ENCODE data around the gene GPT2.

Gene GPT2

GRCh38 chr16:46897471-46897870, 13.3 kb downstream of the GPT2 start:
- DNase-seq: no peak

DNA sequence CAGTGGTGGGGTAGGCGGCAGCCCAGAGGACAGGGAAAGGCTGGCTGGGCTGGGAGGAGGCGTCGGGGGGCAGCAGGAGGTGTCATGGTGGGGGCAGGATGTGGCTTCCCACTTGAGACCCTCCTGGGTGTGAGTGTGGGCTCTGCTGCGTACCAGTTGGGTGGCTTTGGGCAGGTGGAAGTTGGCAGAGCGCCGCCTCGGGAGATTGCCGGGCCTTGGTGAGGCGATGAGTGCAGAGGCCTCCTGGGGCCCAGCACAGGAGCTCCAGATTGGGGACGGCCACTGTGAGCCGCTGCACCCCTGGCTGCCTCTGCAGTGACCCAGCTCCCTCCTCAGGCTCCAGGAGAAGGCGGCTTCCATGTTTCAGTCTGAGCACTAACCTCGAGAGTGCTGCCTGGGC, 13.8 kb downstream of the GPT2 start:
- no peak for DNase-seq

- no peak for DNase-seq
These were observed 15.4 kb downstream of the GPT2 start for GRCh38 chr16:46899443-46900143.

- DNase-seq: no peak
These were observed 16.5 kb downstream of the GPT2 start for GRCh38 chr16:46900455-46901235.

DNA sequence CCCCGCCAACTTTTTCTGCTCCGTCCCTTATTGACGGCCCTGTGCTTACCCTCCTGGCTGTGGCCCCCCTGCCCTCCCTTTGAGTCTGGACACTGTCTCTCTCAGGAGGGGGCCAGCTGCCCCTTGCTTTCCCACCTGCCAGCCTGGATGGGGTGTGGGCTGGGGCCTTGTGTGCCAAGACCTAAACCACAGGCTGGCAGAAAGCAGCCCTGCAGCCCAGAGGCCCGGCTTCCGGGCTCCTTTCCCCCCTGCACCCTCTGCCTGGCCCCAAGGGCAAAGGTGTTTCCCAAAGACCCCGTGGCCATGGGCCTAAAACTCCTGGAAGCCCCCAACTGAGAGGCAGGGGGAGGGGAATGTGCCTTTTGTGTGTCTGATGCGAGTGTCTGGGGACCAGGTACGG, 17.5 kb downstream of the GPT2 start:
- DNase-seq: no peak

DNA sequence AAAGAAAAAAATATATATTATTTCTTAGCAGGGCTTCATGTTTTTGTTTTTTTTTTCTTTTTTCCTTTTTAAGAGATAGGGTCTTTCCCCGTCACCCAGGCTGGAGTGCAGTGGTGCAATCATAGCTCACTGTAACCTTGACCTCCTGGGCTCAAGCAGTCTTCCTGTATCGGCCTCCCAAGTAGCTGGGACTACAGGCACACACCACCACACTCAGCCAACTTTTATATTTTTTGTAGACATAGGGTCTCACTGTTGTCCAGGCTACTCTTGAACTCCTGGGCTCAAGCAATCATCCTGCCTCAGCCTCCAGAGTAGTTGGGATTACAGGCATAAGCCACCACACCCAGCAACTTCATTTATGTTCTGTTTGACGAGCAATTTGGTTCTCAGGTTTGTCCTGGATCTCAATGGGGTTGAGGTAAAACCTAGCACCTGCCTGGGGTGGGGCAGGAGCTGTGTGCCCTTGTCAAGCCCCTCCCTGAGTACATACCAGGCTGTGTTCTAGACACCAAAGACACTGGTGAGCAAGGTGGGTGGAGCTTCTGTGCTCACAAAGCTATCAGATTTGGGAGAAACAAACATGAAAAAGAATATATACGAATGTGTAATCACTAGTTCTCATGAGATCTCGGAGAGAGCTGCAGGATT, 19.2 kb downstream of the GPT2 start:
- no peak for DNase-seq

- no peak for DNase-seq
These were observed 20.3 kb downstream of the GPT2 start for GRCh38 chr16:46904471-46904870.

DNA sequence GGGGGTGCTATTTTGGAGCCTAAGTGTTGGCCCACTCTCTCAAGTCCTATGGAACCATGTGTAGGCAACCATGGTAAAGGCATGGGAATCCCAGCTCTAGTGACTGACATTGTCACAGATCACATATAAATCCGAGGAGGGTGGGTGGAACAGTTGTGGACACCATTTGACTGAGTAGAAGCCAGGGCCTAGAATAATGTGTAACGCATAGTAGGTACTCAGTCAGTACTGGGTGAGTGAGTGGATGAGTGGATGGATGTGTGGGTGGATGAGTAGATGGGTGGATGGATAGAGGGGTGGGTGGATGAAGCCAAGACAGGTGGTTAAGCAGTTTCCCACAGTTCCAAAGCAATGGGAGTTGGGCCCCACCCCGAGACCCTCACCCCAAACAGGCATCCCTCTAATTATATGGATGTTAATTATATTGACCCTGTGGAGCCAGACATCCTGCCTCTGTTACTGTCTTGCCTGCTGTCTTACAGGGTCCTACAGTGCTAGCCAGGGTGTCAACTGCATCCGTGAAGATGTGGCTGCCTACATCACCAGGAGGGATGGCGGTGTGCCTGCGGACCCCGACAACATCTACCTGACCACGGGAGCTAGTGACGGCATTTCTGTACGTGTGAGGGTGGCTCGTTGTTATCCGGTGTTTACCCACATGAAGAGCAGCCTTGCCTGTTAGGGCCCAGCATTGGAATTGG, 22.3 kb downstream of the GPT2 start:
- no peak for DNase-seq

GRCh38 chr16:46907061-46907774, 23.1 kb downstream of the GPT2 start:
- no peak for DNase-seq

DNA sequence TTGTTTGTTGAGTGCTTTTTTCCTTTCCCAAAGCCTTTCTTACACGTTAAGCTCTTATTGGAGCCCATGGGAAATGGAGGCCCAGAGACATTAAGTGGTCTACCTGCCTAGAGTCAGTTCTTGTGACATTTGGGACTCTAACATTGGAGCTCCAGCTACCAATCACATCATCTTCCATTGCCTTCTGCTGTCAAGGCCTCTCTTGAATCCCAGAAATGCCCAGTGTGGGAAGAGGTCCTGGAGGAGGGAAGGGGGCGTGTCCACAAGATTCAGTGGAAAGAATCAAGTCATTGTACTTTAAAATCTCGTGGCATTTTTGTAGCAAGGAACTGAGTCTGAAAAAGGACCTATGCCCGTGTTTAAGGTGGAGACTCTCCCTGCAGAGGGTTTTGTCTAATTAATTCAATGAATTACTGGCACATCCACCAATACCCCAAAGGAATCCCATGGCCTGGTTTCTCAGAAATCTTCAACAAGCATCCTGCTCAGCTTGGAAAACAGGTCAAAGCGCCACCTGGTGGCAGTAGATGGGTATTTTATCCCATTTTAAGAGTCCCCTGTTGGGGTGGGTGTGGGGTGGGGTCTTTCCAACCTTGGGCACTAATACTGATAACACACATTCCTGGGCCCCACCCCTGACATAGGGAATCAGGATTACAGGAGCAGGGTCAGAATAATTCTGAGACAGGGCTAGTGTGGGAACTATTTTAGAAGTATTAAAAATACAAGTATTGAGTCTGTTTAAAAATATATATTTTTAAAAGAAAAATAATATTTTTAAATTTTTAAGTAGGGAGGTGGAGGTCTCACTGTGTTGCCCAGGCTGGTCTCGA, 24.6 kb downstream of the GPT2 start:
- no peak for DNase-seq

DNA sequence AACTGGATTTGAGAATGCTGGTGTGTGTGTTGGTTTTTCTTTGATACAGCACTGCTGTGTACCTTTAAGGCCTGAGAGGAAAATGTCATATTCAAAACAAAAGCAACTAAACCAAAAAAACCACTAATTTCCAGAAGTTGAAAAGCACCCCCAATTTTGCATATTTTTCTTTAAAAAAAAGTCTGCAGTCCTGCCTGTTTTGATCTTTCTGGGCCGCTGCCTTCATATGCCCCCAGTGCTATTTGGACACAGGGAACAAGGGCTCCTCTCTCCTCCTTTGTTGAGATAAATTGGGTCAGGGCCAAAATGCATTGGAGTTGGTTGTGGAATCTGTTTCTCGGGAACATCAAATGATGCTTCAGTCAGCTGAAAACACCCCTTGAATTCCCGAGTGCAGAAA, 26.9 kb downstream of the GPT2 start:
- DNase-seq: no peak

DNA sequence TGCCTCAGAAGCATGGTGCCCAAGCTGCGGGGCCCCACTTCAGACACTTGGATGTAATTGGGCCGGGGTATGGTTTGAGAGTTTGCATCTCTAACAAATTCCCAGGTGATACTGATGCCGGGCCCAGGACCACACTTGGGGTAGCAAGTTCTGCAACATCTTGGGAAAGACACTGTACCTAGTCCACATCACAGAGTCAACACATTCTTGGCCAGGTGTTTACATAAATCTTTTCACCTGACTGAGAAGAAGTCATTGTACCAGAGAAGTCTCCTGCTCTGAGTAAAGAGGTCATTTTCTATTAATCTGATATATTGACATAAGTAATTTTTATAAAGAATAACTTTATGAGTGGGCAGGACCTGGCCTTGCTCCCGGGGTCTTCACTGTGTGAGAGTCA, 27.5 kb downstream of the GPT2 start:
- no peak for DNase-seq

DNA sequence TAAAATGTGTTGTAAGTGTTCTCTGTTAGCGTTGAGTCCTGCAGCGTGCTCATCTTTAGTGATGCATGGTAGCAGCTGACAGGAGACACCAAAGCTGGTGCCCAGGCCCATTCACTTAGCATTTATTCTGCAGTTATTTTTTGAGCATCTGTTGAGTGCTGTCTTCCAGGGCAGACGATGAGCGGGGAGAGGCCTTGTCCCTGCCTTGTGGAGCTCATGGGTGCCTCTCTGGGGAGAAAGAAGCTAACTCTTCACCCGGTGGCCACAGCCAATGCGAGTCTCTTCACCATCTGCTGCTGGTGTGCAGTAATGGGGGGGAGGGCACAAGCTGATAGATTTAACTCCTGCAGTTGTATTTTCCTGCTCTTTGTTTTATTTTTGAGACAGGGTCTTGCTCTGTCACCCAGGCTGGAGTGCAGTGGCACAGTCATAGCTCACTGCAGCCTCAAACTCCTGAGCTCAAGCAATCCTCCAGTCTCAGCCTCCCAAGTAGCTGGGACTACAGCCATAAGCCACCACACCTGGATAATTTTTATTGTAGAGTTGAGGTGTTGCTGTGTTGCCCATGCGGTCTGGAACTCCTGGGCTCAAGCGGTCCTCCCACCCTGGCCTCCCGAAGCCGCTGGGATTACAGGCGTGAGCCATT, 30.5 kb downstream of the GPT2 start:
- DNase-seq: no peak

DNA sequence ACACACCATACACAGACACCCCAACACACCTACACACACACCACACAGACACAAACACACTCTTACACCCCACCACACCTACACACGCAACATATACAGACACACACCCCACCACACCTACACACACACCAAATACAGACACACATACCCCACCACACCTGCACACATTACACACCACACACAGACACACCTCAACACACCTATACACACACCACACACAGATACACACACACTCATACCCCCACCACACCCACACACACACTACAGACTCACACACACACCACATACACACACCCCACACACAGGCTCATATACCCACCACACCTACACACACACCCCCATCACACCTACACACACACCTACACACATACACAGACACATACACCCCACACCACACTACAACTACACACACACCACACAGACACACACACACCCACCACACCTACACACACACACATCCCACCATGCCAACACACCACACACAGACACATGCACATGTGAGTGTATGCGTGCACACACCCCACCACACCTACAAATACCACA, 31.4 kb downstream of the GPT2 start:
- DNase-seq: no peak

GRCh38 chr16:46916980-46917379, 32.8 kb downstream of the GPT2 start:
- no peak for DNase-seq

- no peak for DNase-seq
These were observed 34.2 kb downstream of the GPT2 start for GRCh38 chr16:46918400-46918799.

- peak; percentile 66 for DNase-seq
These were observed 35.0 kb downstream of the GPT2 start for GRCh38 chr16:46918905-46919792.

DNA sequence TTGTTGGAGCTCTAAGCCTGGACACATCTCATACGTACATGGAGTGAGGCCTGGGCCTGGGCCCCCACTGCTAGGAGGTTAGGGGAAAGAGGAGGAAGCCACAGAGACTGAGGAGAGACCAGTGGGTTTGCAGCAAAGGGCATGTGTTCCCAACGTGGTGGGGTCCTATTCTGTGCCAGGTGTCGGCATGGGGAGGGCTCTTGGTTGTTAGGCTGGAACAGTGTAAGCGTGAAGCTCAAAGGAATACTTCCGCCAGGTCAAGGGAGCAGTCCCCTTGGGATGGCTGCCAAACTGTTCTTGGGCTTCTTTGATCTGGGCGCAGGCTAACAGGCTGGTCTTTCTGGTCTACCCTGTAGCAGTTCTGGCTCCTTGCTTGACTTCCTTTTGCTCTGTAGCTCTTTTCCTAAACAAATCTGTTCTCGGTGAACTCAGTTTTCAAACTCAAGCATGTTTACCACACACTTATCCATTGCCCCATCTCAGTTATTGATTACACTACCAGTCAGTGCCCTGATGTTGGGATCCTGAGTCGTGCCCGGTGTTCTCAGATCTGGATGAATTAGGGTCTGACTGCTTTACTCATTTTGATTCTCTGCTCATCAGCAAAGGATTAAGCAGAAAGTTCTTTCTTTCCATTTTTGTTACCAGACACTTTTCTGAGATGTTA, 36.4 kb downstream of the GPT2 start:
- DNase-seq: no peak

GRCh38 chr16:46922239-46922638, 38.1 kb downstream of the GPT2 start:
- no peak for DNase-seq

Measured in NCI-H1417 treated with DMSO at 0.1 percent for 48 hours (cell line).